GM23338 (cell line): ENCODE data around the gene LOXL3.

Experiments used
- CREB1 ChIP-seq: fragments of 250-450 bp; sonication (Bioruptor Pico); IDR thresholded peaks from 2 replicates; pipeline ENCODE4 v1.5.0; 2020; ENCODE audit warnings: low read depth, mild to moderate bottlenecking, moderate library complexity
- EZH2 ChIP-seq: fragments of 200-600 bp; sonication (generic); IDR thresholded peaks from one replicate; pipeline ENCODE4 v1.8.0; 2017; ENCODE audit warnings: antibody characterized with exemption, mild to moderate bottlenecking, low read depth; ENCODE audit not compliant: unreplicated experiment
- EZH2phosphoT487 ChIP-seq: fragments of 200-600 bp; sonication (generic); IDR thresholded peaks from one replicate; pipeline ENCODE4 v1.8.1; 2018; ENCODE audit warnings: antibody characterized with exemption; ENCODE audit not compliant: unreplicated experiment
- JUNB ChIP-seq: IDR thresholded peaks from one replicate; pipeline ENCODE4 v1.6.1; 2016; ENCODE audit warnings: antibody characterized with exemption; ENCODE audit not compliant: unreplicated experiment
- NANOG ChIP-seq: IDR thresholded peaks from 2 replicates; pipeline ENCODE4 v1.6.1; 2016; ENCODE audit warnings: antibody characterized with exemption, borderline replicate concordance
- POLR2AphosphoS5 ChIP-seq: IDR thresholded peaks from 2 replicates; pipeline ENCODE4 v1.6.1; 2016; ENCODE audit warnings: antibody characterized with exemption, low read depth
- STAT1 ChIP-seq: IDR thresholded peaks from one replicate; pipeline ENCODE4 v1.6.1; 2016; ENCODE audit warnings: antibody characterized with exemption; ENCODE audit not compliant: unreplicated experiment
- ZNF462 ChIP-seq: fragments of 250-450 bp; sonication (Bioruptor Pico); IDR thresholded peaks from 2 replicates; pipeline ENCODE4 v1.5.0; 2020; ENCODE audit warnings: mild to moderate bottlenecking, moderate library complexity
- TF ChIP-seq, protein P1 (sequence below), 2 experiments: fragments of 200-600 bp in 1 of 2; sonication (generic) in 1 of 2; conservative IDR thresholded peaks; 2 replicates each; pipeline versions ENCODE4 v1.5.1 to v1.6.1; 2016 to 2017; ENCODE audit warnings: antibody characterized with exemption in 2 of 2, low read depth in 2 of 2, mild to moderate bottlenecking in 2 of 2, moderate library complexity in 1 of 2
- TF ChIP-seq, protein P2 (sequence below): IDR thresholded peaks from one replicate; pipeline ENCODE4 v1.6.1; 2018; ENCODE audit warnings: antibody characterized with exemption; ENCODE audit not compliant: unreplicated experiment

- TF ChIP-seq, protein P1, sequence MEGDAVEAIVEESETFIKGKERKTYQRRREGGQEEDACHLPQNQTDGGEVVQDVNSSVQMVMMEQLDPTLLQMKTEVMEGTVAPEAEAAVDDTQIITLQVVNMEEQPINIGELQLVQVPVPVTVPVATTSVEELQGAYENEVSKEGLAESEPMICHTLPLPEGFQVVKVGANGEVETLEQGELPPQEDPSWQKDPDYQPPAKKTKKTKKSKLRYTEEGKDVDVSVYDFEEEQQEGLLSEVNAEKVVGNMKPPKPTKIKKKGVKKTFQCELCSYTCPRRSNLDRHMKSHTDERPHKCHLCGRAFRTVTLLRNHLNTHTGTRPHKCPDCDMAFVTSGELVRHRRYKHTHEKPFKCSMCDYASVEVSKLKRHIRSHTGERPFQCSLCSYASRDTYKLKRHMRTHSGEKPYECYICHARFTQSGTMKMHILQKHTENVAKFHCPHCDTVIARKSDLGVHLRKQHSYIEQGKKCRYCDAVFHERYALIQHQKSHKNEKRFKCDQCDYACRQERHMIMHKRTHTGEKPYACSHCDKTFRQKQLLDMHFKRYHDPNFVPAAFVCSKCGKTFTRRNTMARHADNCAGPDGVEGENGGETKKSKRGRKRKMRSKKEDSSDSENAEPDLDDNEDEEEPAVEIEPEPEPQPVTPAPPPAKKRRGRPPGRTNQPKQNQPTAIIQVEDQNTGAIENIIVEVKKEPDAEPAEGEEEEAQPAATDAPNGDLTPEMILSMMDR (conservative IDR thresholded peaks at IDR 0.05; ENCODE audit: low read depth in 2 of 2), result no peak
- TF ChIP-seq POLR2AphosphoS5 (no peak), EZH2 (no peak), NANOG (no peak), JUNB (no peak), EZH2phosphoT487 (no peak), CREB1 (no peak), ZNF462 (no peak), STAT1 (no peak)
- TF ChIP-seq, protein P2, sequence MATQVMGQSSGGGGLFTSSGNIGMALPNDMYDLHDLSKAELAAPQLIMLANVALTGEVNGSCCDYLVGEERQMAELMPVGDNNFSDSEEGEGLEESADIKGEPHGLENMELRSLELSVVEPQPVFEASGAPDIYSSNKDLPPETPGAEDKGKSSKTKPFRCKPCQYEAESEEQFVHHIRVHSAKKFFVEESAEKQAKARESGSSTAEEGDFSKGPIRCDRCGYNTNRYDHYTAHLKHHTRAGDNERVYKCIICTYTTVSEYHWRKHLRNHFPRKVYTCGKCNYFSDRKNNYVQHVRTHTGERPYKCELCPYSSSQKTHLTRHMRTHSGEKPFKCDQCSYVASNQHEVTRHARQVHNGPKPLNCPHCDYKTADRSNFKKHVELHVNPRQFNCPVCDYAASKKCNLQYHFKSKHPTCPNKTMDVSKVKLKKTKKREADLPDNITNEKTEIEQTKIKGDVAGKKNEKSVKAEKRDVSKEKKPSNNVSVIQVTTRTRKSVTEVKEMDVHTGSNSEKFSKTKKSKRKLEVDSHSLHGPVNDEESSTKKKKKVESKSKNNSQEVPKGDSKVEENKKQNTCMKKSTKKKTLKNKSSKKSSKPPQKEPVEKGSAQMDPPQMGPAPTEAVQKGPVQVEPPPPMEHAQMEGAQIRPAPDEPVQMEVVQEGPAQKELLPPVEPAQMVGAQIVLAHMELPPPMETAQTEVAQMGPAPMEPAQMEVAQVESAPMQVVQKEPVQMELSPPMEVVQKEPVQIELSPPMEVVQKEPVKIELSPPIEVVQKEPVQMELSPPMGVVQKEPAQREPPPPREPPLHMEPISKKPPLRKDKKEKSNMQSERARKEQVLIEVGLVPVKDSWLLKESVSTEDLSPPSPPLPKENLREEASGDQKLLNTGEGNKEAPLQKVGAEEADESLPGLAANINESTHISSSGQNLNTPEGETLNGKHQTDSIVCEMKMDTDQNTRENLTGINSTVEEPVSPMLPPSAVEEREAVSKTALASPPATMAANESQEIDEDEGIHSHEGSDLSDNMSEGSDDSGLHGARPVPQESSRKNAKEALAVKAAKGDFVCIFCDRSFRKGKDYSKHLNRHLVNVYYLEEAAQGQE, result no peak
Observed at GRCh38 chr2:74576211-74576862, 22.6 kb upstream of the LOXL3 start.
